Vagina (tissue), 2 donors: ENCODE results near the gene HSDL2. TPM values are rescaled to one million over a fixed set of nuclear protein-coding genes. Genes with fewer than 3 reads are reported as not detected.

Experiments used
- DNase-seq, 2 donors: peaks; one replicate each; pipeline ENCODE4 v3.0.0-alpha.2; 2017; ENCODE audit errors: extremely low spot score in 2 of 2
- H3K27ac ChIP-seq: fragments of 200-600 bp; sonication (generic); one replicate; pipeline ENCODE4 v1.5.1; 2019
- H3K27me3 ChIP-seq: fragments of 200-600 bp; sonication (generic); one replicate; pipeline ENCODE4 v1.5.1; 2019
- H3K36me3 ChIP-seq, 2 donors: fragments of 200-600 bp; sonication (generic); one replicate each; pipeline ENCODE4 v1.5.1; 2017 to 2019
- H3K4me1 ChIP-seq: fragments of 200-600 bp; sonication (generic); one replicate; pipeline ENCODE4 v1.5.1; 2019
- H3K4me3 ChIP-seq, 2 donors: fragments of 200-600 bp; sonication (generic); 1 replicate in 1 of 2; 2 replicates in 1 of 2; pipeline ENCODE4 v1.5.1; 2016 to 2019
- H3K9me3 ChIP-seq: fragments of 200-600 bp; sonication (generic); one replicate; pipeline ENCODE4 v1.5.1; 2019
- POLR2A ChIP-seq, 2 donors: fragments of 450-650 bp; IDR thresholded peaks; one replicate each; pipeline ENCODE4 v1.6.1; 2017; ENCODE audit warnings: antibody characterized with exemption in 2 of 2, mild to moderate bottlenecking in 2 of 2, moderate library complexity in 2 of 2
- POLR2AphosphoS5 ChIP-seq, 2 donors: sonication (generic); formaldehyde crosslinking; IDR thresholded peaks; one replicate each; pipeline ENCODE4 v1.9.0; 2017; ENCODE audit warnings: antibody characterized with exemption in 2 of 2, mild to moderate bottlenecking in 2 of 2, low read depth in 1 of 2; ENCODE audit not compliant: insufficient read depth in 1 of 2
- intact Hi-C: fragments of 100-400 bp; cut with DNase I; formaldehyde crosslinking; loops from one replicate; pipeline ENCODE4 v1.15.1; 2023
- total RNA-seq: library from RNA; depleted of rRNA; stranded (reverse); fragments of >200 nt; gene quantifications from one replicate; pipeline ENCODE4 v1.2.3, GENCODE V29; 2016
- TF ChIP-seq, protein P1 (sequence below), 3 experiments: fragments of 450-650 bp in 2 of 3; fragments of 200-600 bp in 1 of 3; sonication (generic) in 1 of 3; IDR thresholded peaks; one replicate each; pipeline ENCODE4 v1.5.1; 2017 to 2019; ENCODE audit warnings: antibody characterized with exemption in 3 of 3, mild to moderate bottlenecking in 2 of 3, moderate library complexity in 2 of 3

HSDL2 gene
- total RNA-seq, 1 donor from 2014 or later = 25.8 TPM

DNA sequence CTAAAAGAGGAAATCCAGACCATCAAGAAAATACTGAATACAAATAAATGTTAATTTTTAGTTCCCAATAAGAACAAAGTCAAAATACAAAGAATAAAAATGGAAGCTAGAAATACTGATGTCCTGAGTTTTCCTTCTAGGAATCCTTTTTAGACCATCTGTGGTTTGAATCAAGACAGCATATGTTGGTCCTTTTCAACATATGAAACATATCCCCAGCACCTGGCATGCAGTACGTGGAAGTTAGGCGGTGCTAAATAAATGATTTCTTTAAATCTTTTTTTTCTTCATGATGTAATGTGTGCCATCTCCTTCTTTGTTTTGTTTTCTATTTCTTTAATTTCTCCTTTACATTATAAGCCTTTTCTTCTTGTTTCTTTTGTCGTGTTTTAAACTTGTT is 140.7 kb downstream of the HSDL2 start:
- H3K4me1 ChIP-seq = no peaks in the 10 kb centered on the region
- H3K27ac ChIP-seq = no peak overlapping the region
- no peaks in the 10 kb centered on the region for H3K9me3 ChIP-seq
- no peak overlapping the region for H3K4me3 ChIP-seq
- DNase-seq = no peak
- intact Hi-C loops = no loop called here
- no peaks in the 10 kb centered on the region for H3K27me3 ChIP-seq
- no peak for TF ChIP-seq POLR2AphosphoS5 (IDR thresholded peaks at IDR 0.05; ENCODE audit: insufficient read depth in 1 of 2, low read depth in 1 of 2)
- TF ChIP-seq, protein P1, sequence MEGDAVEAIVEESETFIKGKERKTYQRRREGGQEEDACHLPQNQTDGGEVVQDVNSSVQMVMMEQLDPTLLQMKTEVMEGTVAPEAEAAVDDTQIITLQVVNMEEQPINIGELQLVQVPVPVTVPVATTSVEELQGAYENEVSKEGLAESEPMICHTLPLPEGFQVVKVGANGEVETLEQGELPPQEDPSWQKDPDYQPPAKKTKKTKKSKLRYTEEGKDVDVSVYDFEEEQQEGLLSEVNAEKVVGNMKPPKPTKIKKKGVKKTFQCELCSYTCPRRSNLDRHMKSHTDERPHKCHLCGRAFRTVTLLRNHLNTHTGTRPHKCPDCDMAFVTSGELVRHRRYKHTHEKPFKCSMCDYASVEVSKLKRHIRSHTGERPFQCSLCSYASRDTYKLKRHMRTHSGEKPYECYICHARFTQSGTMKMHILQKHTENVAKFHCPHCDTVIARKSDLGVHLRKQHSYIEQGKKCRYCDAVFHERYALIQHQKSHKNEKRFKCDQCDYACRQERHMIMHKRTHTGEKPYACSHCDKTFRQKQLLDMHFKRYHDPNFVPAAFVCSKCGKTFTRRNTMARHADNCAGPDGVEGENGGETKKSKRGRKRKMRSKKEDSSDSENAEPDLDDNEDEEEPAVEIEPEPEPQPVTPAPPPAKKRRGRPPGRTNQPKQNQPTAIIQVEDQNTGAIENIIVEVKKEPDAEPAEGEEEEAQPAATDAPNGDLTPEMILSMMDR (IDR thresholded peaks at IDR 0.05) = no peak
- no peak for TF ChIP-seq POLR2A (IDR thresholded peaks at IDR 0.05)
- no peaks in the 10 kb centered on the region for H3K36me3 ChIP-seq

Other genes with a start within 250 kb of the HSDL2 start
- 10.8 TPM for gene SUSD1, start 204.8 kb upstream of the HSDL2 start, total RNA-seq
- gene PTBP3, start 46.5 kb upstream of the HSDL2 start, total RNA-seq = 58.9 TPM
- 12.0 TPM for gene KIAA1958, start 106.7 kb downstream of the HSDL2 start, total RNA-seq